GM19395 (cell line): Measurements from ENCODE around the gene KIAA1958.

Experiments used
- ATAC-seq: cut with Tn5 transposase; IDR thresholded peaks from one replicate; pipeline ENCODE4 v1.9.1; 2021; ENCODE audit warnings: mild to moderate bottlenecking, moderate library complexity; ENCODE audit not compliant: unreplicated experiment

KIAA1958 gene

GRCh38 chr9:112553256-112553826 is 66.7 kb downstream of the KIAA1958 start:
- ATAC-seq = no peak

GRCh38 chr9:112554516-112554915 is 67.9 kb downstream of the KIAA1958 start:
- ATAC-seq = no peak

DNA sequence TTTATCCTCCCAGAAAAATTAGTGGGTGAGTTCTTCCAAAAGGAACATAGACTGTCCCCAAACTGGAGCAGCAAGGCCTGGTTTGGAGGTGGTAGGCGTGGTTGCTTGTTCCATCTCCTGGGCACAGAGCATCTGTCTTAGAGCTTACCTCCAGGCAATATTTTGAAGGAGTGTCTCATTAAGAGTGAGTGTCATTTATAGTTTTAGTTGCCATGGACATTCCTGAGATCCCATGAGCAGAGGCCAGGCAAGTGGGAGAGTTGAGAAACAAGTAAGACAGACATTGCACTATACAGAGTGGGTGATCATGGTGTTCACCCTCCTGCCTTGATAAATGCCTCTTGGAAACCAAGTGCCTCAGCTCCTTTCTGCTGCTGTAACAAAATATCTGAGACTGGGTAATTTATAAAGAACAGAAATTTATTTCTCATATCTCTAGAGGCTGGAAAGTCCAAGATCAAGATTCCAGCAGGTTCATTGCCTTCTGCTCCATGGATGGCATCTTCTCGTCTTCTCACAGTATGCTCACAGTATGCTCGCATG is 68.5 kb downstream of the KIAA1958 start:
- ATAC-seq = no peak

GRCh38 chr9:112555844-112556482 is 69.3 kb downstream of the KIAA1958 start:
- no peak for ATAC-seq

GRCh38 chr9:112556497-112557442 is 70.1 kb downstream of the KIAA1958 start:
- no peak for ATAC-seq

GRCh38 chr9:112558476-112558875 is 71.8 kb downstream of the KIAA1958 start:
- no peak for ATAC-seq

DNA sequence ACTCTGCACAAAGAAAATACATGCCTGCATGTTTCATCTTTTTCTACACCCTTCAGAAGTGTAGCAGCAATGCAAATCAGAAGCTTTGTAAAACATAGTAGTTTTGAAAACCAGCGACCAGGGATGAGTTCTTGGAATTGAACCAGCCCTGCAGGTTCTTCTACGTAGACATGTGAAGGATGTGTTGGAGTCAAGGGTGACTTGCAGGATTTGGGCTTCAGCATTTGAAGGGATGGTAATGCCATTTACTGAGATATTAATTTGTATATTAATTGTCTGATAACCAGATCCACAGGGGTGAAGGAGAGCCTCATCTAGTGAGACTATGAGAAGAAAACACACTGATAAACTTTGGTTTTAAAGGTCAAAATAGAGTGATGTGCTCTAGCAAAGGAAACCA is 72.4 kb downstream of the KIAA1958 start:
- no peak for ATAC-seq

GRCh38 chr9:112559629-112560413 is 73.2 kb downstream of the KIAA1958 start:
- ATAC-seq = no peak

GRCh38 chr9:112562235-112562958 is 75.8 kb downstream of the KIAA1958 start:
- no peak for ATAC-seq

GRCh38 chr9:112569186-112569585 is 82.6 kb downstream of the KIAA1958 start:
- ATAC-seq = no peak

DNA sequence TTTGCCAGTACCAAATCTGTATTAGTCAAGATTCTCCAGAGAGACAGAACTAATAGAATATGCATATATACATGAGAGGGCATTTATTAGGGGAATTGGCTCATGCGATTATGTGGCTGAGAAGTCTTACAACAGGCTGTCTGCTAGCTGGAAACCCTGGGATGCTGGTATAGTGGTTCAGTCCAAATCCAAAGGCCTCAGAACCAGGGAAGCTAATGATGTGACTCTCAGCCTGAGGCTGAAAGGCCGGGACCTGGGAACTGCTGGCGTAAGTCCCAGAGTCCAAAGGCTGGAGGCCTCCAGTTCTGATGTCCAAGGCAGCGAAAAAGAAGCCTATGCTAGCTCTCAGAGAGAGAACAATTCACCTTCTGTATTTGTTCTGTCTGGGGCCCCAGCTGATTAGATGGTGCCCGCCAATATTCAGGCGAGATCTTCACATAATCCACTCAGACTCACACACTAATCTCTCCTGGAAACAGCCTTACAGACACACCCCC is 84.1 kb downstream of the KIAA1958 start:
- no peak for ATAC-seq

GRCh38 chr9:112571624-112572355 is 85.2 kb downstream of the KIAA1958 start:
- no peak for ATAC-seq

- ATAC-seq = no peak
Measured at GRCh38 chr9:112572416-112572815, 85.8 kb downstream of the KIAA1958 start.

GRCh38 chr9:112574008-112574407 is 87.4 kb downstream of the KIAA1958 start:
- ATAC-seq = no peak

DNA sequence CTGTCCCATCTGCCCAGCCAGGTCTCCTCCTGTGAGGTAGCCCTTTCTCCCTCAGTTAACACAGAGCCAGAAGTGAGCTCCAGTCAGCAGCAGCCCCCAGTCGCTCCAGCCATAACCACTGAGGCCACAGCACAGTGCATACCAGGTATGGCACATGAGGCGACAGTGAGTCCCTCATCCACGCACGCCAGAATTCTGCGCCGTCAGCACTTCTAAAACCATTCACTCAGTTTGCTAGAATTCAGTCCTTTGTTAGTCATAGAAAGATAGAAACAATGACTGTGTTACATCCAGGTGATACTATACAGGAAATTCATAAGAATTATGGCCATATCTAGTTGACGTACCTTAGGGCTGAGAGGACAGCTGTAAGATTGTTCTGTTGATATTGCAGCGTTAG is 88.5 kb downstream of the KIAA1958 start:
- no peak for ATAC-seq

- ATAC-seq = no peak
Measured at GRCh38 chr9:112581469-112582176, 95.0 kb downstream of the KIAA1958 start.

DNA sequence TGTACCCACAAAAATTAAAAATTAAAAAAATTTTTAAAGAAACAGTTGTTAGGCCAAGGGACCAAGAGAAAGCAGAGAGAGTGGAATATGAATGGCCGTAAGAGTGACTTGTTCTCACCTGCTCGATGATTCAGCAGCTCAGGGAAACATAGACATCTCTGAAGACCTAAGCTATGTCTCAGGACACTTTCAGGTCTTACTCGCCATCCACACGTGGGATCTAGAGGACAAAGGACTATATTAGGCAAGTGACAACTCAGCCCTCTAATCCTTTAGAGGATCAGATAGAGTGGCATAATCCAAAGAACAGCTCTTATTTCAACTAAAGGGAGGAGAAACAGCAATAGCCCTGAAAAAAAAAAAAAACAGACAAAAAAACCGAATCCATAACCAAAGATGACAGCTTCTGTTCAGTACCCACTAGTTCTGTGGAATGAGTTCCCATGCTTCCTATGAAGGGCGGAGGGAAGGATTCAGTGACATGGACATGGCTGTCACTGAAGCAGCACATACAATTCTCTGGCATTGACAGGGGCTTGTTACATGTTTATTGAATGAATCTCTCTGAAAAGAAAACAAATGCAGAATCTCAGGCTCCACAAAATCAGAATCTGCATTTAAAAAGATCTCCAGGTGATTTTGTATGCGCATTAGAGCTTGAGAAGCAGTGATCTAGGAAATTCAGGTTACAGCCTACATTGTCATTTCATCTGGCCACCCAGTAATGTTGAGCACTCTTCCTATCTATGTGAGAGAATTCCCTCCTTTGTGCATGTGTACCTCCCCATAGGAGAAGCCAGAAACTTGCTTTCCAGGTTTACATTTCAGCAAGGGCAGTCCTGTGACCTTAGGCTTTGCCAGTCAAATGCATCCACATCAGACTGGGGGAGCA is 96.0 kb downstream of the KIAA1958 start:
- ATAC-seq = no peak
